Testis (tissue), 3 donors: ENCODE results near the gene TGM5. TPM values are rescaled to one million over a fixed set of nuclear protein-coding genes. Genes with fewer than 3 reads are reported as not detected.

Experiments
- DNase-seq: peaks from one replicate; pipeline ENCODE4 v3.0.0-alpha.2; 2019
- H3K27ac ChIP-seq, 2 donors: fragments of 200-600 bp; sonication (generic); one replicate each; pipeline ENCODE4 v1.5.1; 2019
- H3K27me3 ChIP-seq: fragments of 200-600 bp; sonication (generic); one replicate; pipeline ENCODE4 v1.5.1; 2019
- H3K36me3 ChIP-seq: fragments of 200-600 bp; sonication (generic); one replicate; pipeline ENCODE4 v1.5.1; 2017; ENCODE audit warnings: low read depth; ENCODE audit errors: missing control alignments
- H3K4me1 ChIP-seq: fragments of 200-600 bp; sonication (generic); one replicate; pipeline ENCODE4 v1.5.1; 2019
- H3K4me3 ChIP-seq, 2 donors: fragments of 200-600 bp; sonication (generic); one replicate each; pipeline ENCODE4 v1.5.1; 2017 to 2019
- H3K9me3 ChIP-seq: fragments of 200-600 bp; sonication (generic); one replicate; pipeline ENCODE4 v1.5.1; 2017
- CTCF ChIP-seq, 3 experiments: fragments of 450-650 bp in 2 of 3; fragments of 200-600 bp in 1 of 3; sonication (generic) in 1 of 3; IDR thresholded peaks; one replicate each; pipeline ENCODE4 v1.5.1; 2016 to 2019; ENCODE audit warnings: antibody characterized with exemption in 3 of 3, mild to moderate bottlenecking in 2 of 3, moderate library complexity in 1 of 3
- POLR2A ChIP-seq: fragments of 450-650 bp; IDR thresholded peaks from one replicate; pipeline ENCODE4 v1.6.1; 2017; ENCODE audit warnings: antibody characterized with exemption, mild to moderate bottlenecking, moderate library complexity
- WGBS, 2 donors: methylation state at CpG; one replicate each; pipeline ENCODE4 v1.1.5; 2018; 5-methylcytosine and 5-hydroxymethylcytosine counted together
- intact Hi-C: fragments of 100-400 bp; cut with DNase I; formaldehyde crosslinking; loops from one replicate; pipeline ENCODE4 v1.15.1; 2023; ENCODE audit warnings: low total_unique reads
- polyA plus RNA-seq: library from polyadenylated mRNA; stranded (reverse); fragments of 350-450 nt; fragmentation: Illumina TruSeq; extraction: RNeasy Lipid Tissue Mini Kit (QIAGEN cat#74804); gene quantifications from one replicate; pipeline ENCODE4 v1.2.3, GENCODE V29; 2014; ENCODE audit warnings: low read depth, low replicate concordance; ENCODE audit not compliant: insufficient read depth
- total RNA-seq, 2 donors: library from RNA; depleted of rRNA; stranded (reverse); fragments of >200 nt; gene quantifications; one replicate each; pipeline ENCODE4 v1.2.3, GENCODE V29; 2016

Gene TGM5
- total and polyA plus RNA-seq, 3 donors from 2014 or later: 0.24 to 2.1 (median 0.43) TPM

DNA sequence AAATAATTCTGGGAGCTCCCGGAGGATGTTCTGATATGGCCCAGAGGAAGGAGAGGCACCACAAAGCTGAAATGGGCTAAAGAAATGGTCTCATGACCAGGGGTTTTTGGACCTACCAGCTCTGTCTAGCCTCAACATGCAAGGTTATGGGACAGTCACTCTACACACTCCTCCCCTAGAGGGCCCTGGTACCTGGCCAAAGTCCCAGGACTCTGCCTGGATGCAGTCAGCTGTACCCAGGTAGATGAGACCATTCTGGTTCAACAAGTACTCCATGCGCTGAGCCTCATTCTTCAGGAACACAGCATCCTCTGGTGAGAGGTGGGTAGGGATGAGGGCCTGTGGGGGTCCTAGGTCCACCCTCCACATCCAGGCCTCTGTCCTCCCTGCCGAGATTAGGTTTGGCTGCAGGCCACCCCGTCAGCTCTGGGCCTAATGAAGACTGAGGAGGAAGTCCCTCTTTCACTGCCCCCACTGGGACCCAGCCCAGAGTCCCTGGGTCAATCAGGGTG lies 55.4 kb downstream of the TGM5 start:
- peak; percentile 0 for DNase-seq
- 83 to 96% methylated on average over 2 to 4 of the region's 4 CpGs for WGBS, 2 donors
- H3K4me3 ChIP-seq: no peak overlapping the region
- H3K36me3 ChIP-seq: no peaks in the 10 kb centered on the region
- no peak for TF ChIP-seq POLR2A
- no peak for TF ChIP-seq CTCF (IDR thresholded peaks at IDR 0.05)
- no peaks in the 10 kb centered on the region for H3K9me3 ChIP-seq
- H3K4me1 ChIP-seq: no peaks in the 10 kb centered on the region
- intact Hi-C loops: no loop called here
- H3K27ac ChIP-seq: no peak overlapping the region
- H3K27me3 ChIP-seq: no peaks in the 10 kb centered on the region

DNA sequence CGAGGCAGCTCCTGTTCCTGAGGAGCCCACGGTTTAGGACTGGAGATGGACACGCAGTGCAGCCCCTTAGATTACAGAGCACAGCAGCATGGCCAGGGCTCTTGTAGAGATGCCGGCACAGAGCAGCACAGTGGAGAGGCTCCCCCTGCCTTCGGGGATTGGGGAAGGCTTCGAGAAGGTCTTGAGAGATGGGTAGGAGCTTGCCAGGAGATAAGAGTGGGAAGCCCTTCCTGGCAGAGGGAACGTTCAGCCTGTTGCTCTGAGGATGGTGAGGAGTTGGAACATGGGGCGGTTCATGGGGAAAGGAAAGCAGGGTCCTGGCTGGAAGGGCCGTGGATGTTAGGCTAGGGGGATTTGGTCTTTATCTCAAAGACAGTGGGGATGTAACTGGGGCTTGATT lies 55.9 kb downstream of the TGM5 start:
- WGBS, 2 donors: 79 to 83% methylated on average over 9 of the region's 9 CpGs
- TF ChIP-seq POLR2A (no peak), CTCF (IDR thresholded peaks at IDR 0.05) (no peak)
- peak; percentile 0 for DNase-seq
- H3K36me3 ChIP-seq: no peaks in the 10 kb centered on the region
- H3K27ac ChIP-seq: no peak overlapping the region
- no peak overlapping the region for H3K4me3 ChIP-seq
- no peaks in the 10 kb centered on the region for H3K9me3 ChIP-seq
- no peaks in the 10 kb centered on the region for H3K4me1 ChIP-seq
- intact Hi-C loops: no loop called here
- no peaks in the 10 kb centered on the region for H3K27me3 ChIP-seq

DNA sequence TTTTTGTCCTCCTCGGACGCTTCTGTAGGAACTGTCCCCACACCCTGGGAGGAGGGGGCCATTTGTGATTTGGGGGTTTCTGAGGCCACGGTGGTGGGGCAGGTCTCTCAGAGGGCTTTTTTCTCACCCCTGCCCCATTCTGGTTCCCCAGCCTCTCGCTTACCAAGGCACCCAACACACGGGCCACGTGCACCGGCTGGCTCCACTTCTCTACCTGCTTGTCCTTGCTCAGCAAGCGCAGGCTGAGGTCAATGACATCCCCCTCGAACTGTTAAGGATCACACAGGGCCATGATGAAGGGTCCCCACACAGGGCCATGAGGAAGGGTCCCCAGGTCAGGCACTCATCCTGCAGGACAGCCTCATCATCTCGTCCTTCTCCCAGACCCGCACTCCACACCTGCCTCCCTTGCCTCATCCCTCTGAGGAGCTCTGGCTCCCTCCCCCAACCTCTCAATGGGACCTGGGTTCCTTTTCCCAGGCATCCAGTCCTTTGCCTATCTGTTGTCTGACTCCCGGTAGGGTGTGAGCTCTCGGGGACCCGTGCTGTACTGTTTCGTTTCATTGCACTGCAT lies 56.5 kb downstream of the TGM5 start:
- DNase-seq: peak; percentile 4
- Histone ChIP-seq H3K27me3 (no peaks in the 10 kb centered on the region), H3K4me1 (no peaks in the 10 kb centered on the region), H3K27ac (no peak overlapping the region), H3K4me3 (no peak overlapping the region), H3K36me3 (no peaks in the 10 kb centered on the region), H3K9me3 (no peaks in the 10 kb centered on the region)
- WGBS, 2 donors: 88 to 92% methylated on average over 15 of the region's 15 CpGs
- intact Hi-C loops: no loop called here
- TF ChIP-seq CTCF (IDR thresholded peaks at IDR 0.05): no peak
- no peak for TF ChIP-seq POLR2A

DNA sequence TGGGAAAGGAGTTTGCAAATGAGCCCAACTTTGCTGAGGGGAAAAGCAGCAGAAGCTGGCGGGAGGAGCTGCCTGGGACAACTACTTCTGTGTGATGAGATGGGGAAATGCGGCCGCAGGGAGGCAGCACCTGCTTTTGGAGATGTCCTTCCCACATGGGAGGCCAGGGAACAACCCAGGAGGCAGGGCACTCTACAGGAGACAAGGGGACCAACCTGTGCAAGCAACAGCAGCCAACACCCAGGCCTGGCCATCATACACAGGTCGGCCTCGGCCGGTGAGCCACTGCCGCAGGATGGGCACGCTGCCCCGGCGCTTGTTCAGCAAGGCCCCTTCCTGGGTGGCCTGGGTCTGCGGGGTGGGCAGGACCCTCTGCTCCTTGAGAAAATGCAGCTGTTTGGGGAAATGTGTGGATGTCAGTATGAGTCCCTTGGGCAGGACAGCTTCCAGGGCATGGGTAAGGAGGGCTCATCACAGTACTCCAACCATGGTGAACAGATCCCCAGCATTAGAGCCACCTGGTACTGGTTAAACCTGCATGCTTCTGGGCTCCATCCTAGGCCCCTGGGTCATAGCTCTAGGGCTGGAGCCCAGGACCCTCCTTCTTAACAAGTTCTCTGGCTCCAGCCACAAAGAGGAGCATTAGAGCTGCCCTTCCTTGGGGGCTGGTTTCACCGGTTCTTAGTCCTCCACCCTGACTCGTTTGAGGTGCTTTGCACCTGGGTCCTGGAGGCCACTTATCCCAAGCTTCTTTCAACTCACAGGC lies 57.5 kb downstream of the TGM5 start:
- H3K27me3 ChIP-seq: no peaks in the 10 kb centered on the region
- no peaks in the 10 kb centered on the region for H3K4me1 ChIP-seq
- no peak overlapping the region for H3K27ac ChIP-seq
- peak; percentile 56 for DNase-seq
- H3K9me3 ChIP-seq: no peaks in the 10 kb centered on the region
- intact Hi-C loops: no loop called here
- H3K36me3 ChIP-seq: no peaks in the 10 kb centered on the region
- 68 to 79% methylated on average over 5 to 13 of the region's 13 CpGs for WGBS, 2 donors
- no peak overlapping the region for H3K4me3 ChIP-seq
- TF ChIP-seq CTCF (IDR thresholded peaks at IDR 0.05) (no peak), POLR2A (no peak)
